Activated naive CD8-positive, alpha-beta T cell treated with anti-CD3 and anti-CD28 coated beads, Interleukin-2, amount 50 U/mL, for 16 hours (primary cell): ENCODE results near the gene SOAT2.
"Not testable (repeated sequence)": the region's sequence is repeated elsewhere in the genome, so short reads cannot be mapped to it uniquely, and the experiment has no call there.

ENCODE experiments used
- DNase-seq: peaks from one replicate; pipeline ENCODE4 v3.0.0-alpha.2; 2020; ENCODE audit warnings: low read depth, low spot score

SOAT2 gene

GRCh38 chr12:53145383-53146260 is 42.3 kb downstream of the SOAT2 start:
- DNase-seq = no peak

- DNase-seq = no peak
These were observed 43.9 kb downstream of the SOAT2 start for GRCh38 chr12:53147181-53147580.

- DNase-seq = no peak
These were observed 44.4 kb downstream of the SOAT2 start for GRCh38 chr12:53147653-53148052.

- no peak for DNase-seq
These were observed 47.8 kb downstream of the SOAT2 start for GRCh38 chr12:53151039-53151438.

- DNase-seq = no peak
These were observed 49.1 kb downstream of the SOAT2 start for GRCh38 chr12:53152390-53152789.

- peak; percentile 85 for DNase-seq
These were observed 56.0 kb downstream of the SOAT2 start for GRCh38 chr12:53159195-53159839.

GRCh38 chr12:53160000-53160399 is 56.7 kb downstream of the SOAT2 start:
- DNase-seq = no peak

GRCh38 chr12:53160673-53161072 is 57.4 kb downstream of the SOAT2 start:
- DNase-seq = no peak

GRCh38 chr12:53161119-53161911 is 58.0 kb downstream of the SOAT2 start:
- no peak for DNase-seq

GRCh38 chr12:53163008-53163407 is 59.7 kb downstream of the SOAT2 start:
- not testable (repeated sequence) for DNase-seq

- DNase-seq = no peak
These were observed 63.6 kb downstream of the SOAT2 start for GRCh38 chr12:53166837-53167236.

GRCh38 chr12:53169644-53170043 is 66.4 kb downstream of the SOAT2 start:
- no peak for DNase-seq

- DNase-seq = no peak
These were observed 66.9 kb downstream of the SOAT2 start for GRCh38 chr12:53170215-53170614.

GRCh38 chr12:53170876-53171724 is 67.8 kb downstream of the SOAT2 start:
- no peak for DNase-seq

- no peak for DNase-seq
These were observed 68.5 kb downstream of the SOAT2 start for GRCh38 chr12:53171725-53172329.

GRCh38 chr12:53172352-53172751 is 69.1 kb downstream of the SOAT2 start:
- no peak for DNase-seq

GRCh38 chr12:53173085-53173715 is 69.9 kb downstream of the SOAT2 start:
- DNase-seq = no peak
